NCI-H460 (cell line): Measurements from ENCODE around the gene MPRIP. TPM values are rescaled to one million over a fixed set of nuclear protein-coding genes. Genes with fewer than 3 reads are reported as not detected.

Experiments
- DNase-seq: peaks from one replicate; pipeline ENCODE4 v3.0.0-alpha.2; 2016; ENCODE audit warnings: low read depth; ENCODE audit errors: extremely low read depth
- total RNA-seq: library from RNA; depleted of rRNA; stranded (reverse); fragments of >200 nt; shearing (Covaris generic); gene quantifications from 2 replicates; pipeline ENCODE4 v1.2.3, GENCODE V29; 2014

Gene MPRIP
- total RNA-seq, 1 experiment from 2014 or later: 87.9 TPM

GRCh38 chr17:17104036-17104435 lies 61.8 kb downstream of the MPRIP start:
- DNase-seq: no peak

- DNase-seq: no peak
These were observed 62.2 kb downstream of the MPRIP start for GRCh38 chr17:17104494-17104893.

GRCh38 chr17:17105976-17106375 lies 63.7 kb downstream of the MPRIP start:
- no peak for DNase-seq

- no peak for DNase-seq
These were observed 64.5 kb downstream of the MPRIP start for GRCh38 chr17:17106756-17107155.

- DNase-seq: no peak
These were observed 65.0 kb downstream of the MPRIP start for GRCh38 chr17:17107281-17107680.

GRCh38 chr17:17107891-17108431 lies 65.7 kb downstream of the MPRIP start:
- DNase-seq: no peak

GRCh38 chr17:17108451-17109049 lies 66.3 kb downstream of the MPRIP start:
- no peak for DNase-seq

- no peak for DNase-seq
These were observed 67.0 kb downstream of the MPRIP start for GRCh38 chr17:17109256-17109655.

GRCh38 chr17:17109907-17110306 lies 67.7 kb downstream of the MPRIP start:
- DNase-seq: no peak

GRCh38 chr17:17110520-17110919 lies 68.3 kb downstream of the MPRIP start:
- no peak for DNase-seq

- no peak for DNase-seq
These were observed 69.4 kb downstream of the MPRIP start for GRCh38 chr17:17111401-17112393.

GRCh38 chr17:17112628-17113200 lies 70.5 kb downstream of the MPRIP start:
- no peak for DNase-seq

GRCh38 chr17:17114592-17115225 lies 72.5 kb downstream of the MPRIP start:
- DNase-seq: no peak

GRCh38 chr17:17115620-17116019 lies 73.4 kb downstream of the MPRIP start:
- DNase-seq: no peak

GRCh38 chr17:17116406-17116805 lies 74.1 kb downstream of the MPRIP start:
- DNase-seq: no peak

GRCh38 chr17:17117923-17118322 lies 75.7 kb downstream of the MPRIP start:
- no peak for DNase-seq

GRCh38 chr17:17118399-17118798 lies 76.1 kb downstream of the MPRIP start:
- no peak for DNase-seq

- DNase-seq: no peak
These were observed 76.8 kb downstream of the MPRIP start for GRCh38 chr17:17119106-17119505.

GRCh38 chr17:17119533-17119932 lies 77.3 kb downstream of the MPRIP start:
- DNase-seq: no peak

- no peak for DNase-seq
These were observed 78.0 kb downstream of the MPRIP start for GRCh38 chr17:17120294-17120693.

- no peak for DNase-seq
These were observed 78.4 kb downstream of the MPRIP start for GRCh38 chr17:17120701-17121100.
